ENCODE results near the gene TUT7.
A peak's percentile ranks its signal among the peaks of the same experiment; 100 is the strongest.
"Not testable (repeated sequence)": the region's sequence is repeated elsewhere in the genome, so short reads cannot be mapped to it uniquely, and the experiment has no call there.

The TUT7 gene

GRCh38 chr9:86344818-86345217 lies 9.4 kb downstream of the TUT7 start:
- DNase-seq = no peak

DNA sequence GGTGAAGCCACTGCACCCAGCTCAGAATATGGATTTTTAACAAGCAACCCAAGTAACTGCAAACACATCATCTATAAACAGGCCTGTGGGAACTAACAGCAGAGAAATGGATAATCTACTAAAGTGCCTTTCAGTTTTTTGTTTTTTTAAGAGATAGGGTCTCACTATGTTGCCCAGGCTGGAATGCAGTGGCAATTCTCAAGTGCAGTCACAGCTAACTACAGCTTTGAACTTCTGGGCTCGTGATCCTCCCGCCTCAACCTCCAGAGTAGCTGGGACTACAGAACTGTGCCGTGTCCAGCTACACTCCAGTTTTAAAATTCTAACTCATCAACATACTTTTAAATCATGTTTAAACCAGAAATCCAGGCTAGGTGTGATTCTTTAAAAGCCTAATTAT lies 11.9 kb downstream of the TUT7 start:
- no peak for DNase-seq

DNA sequence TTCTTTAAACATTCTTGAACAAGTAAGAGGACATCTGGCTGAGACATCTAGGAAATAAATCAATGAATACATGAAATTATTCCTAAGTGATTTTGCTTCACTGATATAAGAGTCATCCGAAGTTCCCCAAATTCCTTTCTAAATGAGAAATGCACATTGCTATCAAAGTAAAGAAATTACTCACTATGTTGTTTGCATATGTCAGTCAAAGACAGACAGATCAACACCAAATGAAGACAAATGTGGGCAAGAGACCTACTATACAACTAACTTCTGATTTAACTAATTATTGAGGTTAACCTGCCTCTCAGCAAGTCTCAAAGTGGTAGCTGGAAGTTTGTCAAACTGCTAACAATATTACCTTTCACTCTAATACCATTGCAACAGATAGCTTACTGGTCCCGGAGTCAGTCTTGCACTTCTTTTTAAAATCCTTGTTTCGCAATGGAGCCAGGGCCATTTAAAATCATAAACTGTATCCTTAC lies 13.2 kb downstream of the TUT7 start:
- no peak for DNase-seq

DNA sequence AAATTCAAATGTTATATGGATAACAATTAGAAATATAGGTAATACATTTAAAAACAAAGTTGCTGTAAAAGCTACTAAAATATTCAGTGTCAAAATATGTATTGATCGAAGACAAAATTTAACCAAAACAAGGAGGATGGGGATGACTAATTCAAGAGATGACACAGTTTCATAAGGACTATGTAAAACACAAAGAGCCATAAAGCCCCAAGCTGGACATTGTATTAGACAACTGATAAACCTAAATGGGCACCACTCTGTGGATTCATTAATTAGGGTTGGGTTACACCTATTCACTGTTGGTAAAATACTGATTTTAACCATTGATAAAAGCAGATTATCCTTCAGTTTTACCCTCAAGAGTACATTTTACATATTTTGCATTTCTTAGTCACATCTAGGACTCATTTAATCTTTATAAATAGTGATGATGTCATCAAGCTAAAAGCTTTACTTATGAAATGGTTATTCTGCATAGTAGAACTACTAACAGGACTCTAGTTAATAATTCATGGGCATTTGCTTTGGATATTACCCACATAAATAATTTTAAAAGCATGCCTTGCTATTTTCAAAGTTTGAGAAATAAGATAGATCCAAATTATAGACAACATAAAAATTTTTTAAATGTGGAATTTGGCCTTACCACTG lies 13.7 kb downstream of the TUT7 start:
- no peak for DNase-seq

GRCh38 chr9:86337469-86338108 lies 16.6 kb downstream of the TUT7 start:
- DNase-seq = peak; percentile 51

DNA sequence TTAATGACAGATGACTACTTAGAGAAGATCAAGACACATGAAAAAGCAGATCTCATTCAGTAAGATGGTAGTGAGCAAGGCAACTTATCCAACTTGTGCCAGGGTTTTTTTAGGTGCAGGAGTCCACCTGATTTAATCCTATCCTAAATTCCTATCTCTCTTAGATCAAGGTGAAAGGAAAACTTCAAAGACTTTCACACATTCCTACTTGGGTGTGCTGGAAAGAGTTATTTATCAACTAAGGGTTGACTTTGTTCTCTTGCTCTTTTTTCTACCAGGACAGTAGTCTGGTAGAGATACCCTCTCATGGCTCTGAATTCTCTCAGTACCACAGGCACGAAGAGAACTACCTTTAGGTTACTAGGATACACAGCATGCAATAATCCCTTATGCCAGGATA lies 18.2 kb downstream of the TUT7 start:
- DNase-seq = no peak

DNA sequence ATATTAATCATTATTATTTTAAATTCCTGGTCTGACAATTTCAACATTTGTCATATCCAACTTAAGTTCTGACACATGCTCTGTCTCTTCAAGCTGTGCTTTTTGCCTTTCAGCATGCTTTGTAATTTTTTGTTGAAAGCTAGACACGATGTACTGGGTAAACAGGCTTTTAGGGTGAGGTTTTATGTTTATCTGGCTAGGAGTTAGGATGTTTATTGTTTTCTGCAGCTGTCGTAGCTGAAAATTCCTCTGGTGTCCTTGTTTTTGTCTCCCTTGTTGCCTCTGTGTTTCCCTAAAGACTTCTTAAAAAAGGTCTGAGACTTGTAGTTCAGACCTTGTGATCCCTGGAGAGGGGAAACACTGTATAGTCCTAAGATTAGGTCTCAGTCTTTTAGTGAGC lies 20.6 kb downstream of the TUT7 start:
- DNase-seq = no peak

DNA sequence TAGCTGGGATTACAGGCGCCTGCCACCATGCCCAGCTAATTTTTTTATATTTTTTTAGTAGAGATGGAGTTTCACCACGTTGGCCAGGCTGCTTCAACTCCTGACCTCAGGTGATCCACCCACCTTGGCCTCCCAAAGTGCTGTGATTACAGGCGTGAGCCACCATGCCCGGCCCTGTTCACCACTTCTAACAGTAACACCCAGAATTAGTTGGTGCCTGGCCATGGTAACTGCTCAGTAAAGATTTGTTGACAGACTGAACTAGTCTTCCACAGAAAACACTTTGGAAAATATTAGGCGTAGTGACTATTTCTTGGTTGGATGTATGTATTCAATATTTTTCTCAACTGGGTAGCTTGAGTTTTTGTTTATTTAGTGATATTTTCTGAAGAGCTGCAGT lies 24.0 kb downstream of the TUT7 start:
- no peak for DNase-seq

- no peak for DNase-seq
These were observed 24.6 kb downstream of the TUT7 start for GRCh38 chr9:86329649-86330048.

GRCh38 chr9:86328156-86328555 lies 26.1 kb downstream of the TUT7 start:
- no peak for DNase-seq

DNA sequence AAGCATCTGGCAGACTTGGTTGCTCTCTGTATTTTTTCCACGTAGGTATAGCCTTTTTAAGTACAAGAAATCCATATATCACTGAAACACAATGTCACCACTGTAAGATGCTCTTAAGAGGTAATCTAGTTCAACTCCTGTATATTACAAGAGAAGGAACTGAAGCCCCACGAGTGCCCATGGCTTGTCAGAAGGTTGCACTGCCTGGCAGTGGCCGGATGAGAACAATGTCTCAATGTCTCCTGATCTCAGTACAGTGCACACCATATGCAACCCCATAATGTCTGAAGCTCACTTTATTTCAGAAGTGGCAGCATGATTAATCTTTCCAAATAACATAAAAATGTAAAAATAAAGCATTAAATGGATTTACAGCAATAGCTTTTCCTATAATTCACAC lies 27.7 kb downstream of the TUT7 start:
- DNase-seq = no peak

GRCh38 chr9:86324901-86325300 lies 29.3 kb downstream of the TUT7 start:
- DNase-seq = no peak

- no peak for DNase-seq
These were observed 29.9 kb downstream of the TUT7 start for GRCh38 chr9:86324308-86324707.

DNA sequence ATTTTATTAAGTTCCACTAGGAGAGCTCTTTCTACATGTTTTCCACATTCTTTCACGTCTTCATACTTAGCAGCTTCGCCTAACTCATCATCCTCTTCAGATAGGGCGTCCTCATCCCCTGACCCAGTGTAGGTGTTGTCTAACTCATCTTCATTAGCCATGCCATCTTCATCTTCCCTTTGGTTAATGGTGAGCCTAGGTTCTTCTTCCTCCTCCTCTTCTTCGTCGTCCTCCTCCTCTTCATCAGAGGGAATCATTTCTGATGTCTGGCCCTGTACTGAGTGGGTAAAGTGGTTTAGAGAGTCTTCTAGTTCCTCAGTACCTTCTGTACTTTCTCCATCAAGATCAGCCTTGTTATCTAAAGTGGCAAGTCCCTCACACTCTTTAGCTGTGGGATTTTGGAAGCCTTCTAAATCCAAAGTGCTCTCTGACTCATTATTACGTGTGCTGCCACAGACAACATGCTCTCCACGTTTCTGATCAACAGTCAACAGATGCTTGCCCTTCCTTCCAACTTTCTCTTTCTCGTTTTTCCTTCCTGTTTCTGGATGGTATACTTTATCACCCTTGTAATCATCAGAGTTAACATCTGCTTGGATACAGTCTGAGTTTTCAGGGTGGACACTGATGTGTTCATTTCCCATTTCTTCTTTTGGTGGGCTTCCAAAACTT lies 31.1 kb downstream of the TUT7 start:
- DNase-seq = no peak

- no peak for DNase-seq
These were observed 32.8 kb downstream of the TUT7 start for GRCh38 chr9:86321373-86321772.

DNA sequence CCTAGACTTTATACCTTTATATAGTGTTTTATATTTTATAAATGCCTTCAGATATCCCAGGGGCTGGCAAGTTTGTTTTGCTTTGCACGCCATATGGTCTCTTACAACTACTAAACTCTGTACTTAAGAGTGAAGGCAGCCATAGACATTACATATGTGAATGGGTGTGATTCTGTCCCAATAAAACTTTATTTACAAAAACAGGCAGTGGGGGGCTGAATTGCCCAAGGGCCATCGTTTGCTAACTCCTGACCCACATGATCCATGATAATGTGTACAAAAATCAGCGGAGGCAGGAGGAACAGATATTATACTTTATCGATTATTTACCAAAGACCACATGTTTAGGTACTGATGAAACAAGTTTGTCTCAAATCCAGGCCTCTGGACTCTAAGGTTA lies 36.0 kb downstream of the TUT7 start:
- no peak for DNase-seq

- no peak for DNase-seq
These were observed 39.1 kb downstream of the TUT7 start for GRCh38 chr9:86315078-86315477.

GRCh38 chr9:86312959-86313358 lies 41.3 kb downstream of the TUT7 start:
- DNase-seq = not testable (repeated sequence)

- DNase-seq = no peak
These were observed 45.5 kb downstream of the TUT7 start for GRCh38 chr9:86308687-86309086.

DNA sequence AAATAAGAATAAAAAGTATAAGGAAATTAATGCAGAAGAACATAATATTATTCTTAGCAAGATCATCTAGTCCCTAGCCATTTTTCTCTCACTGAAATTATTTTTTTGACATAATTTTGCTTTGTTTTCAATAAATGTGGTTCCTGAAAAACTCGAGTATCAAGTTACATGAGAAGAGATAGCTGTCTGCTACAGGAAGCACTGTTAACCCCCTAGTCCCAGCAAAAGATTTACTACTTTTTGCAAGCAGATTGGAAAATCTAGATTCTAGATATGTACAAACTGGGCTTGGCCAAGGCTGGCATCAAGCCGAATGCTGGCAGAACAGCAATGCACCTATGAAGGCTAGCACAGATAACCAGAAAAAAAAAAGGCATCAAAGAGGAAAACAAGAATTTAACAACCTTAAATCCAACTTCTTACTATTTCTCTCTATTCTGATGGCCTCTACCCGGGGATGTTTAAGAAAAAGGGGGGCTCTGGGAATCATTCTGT lies 49.9 kb downstream of the TUT7 start:
- no peak for DNase-seq

DNA sequence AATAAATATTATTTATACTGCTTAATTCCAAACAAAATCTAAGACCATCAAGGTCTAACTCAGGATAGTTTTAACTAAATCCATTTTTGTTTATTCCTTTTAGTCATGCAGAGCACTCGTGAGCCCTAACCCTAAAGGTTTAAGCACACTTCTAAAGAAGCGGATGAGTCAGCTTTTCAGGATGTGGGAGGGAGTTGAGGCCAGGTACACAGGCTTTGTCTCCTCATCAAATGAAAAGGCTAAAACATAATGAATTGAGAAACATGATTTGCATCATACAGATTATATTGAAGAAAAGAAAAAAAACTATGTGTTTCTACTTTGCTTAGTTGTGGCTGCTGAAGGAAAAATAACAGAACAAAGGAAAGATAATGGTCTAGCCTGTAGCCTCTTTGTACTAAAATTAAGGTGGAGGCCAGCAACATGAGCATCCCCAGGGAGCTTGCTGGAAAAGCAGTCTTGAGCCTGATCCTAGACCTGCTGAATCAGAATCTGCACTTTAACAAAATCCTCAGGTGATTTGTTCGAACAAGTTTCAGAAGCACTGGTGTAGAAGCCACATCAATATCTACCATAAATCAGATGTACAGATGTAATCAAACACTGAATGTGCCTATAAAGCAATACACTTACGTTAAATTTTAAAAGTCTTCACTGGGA lies 50.8 kb downstream of the TUT7 start:
- DNase-seq = peak; percentile 51

DNA sequence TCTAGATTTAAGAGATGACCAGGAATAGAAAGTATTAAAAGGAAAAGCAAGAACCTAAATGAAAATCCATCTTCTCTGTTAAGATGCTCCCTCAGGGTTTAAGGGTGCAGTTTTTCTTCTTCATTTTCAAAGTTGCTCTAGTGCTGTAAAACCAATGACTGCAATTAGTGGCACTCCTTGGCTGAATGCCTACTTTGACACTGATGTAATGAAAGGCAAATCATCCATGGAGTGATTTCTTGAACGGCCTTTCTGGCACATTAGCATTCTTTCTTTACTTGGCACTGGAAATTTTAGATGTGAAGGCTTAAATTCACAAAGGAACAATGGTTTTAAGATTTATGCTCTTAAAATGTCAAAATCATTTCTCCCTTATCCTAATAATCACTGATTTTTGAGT lies 52.5 kb downstream of the TUT7 start:
- no peak for DNase-seq

DNA sequence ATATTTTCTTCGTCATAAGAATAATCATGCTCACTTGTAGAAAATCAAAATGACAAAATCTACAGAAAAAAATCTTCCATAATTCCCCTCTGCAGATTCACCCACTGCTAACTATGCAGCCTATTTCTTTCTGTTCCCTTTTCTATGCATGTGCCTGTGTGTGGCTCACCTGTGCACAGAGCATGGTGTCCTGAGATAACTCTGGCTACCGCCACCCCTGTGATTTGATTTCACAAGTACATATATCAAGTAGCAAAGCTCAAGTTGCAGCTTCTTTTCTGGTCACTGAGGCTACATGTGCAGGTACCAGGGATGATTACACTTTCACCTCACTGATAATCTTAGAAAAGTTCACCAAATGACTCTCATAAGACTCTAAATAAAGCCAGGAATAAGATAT lies 53.5 kb downstream of the TUT7 start:
- no peak for DNase-seq

DNA sequence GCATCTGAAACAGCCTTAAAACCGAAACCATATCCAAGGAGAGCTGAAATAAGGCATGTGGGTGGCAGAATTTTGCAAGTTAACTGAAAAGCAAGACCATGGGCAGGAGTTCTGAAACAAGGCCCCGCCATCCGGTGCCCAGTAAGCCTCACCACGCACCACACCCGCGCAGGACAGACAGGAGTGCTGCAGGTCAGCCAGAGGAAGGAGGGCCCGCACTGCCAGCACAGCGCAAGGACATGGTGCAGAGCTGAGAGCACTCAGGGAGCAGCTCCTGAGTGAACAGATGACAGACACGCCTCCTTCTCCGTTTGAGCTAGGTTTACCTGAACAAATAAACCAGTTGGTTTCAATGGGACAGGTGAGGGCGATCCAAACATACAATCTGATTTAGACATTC lies 55.3 kb downstream of the TUT7 start:
- no peak for DNase-seq

All from CD4-positive, alpha-beta T cell treated with Interleukin-17A for 1 hour (primary cell).